GM12878 (cell line): Measurements from ENCODE around the gene ZNF792.

Experiments
- CBX5 ChIP-seq: sonication (generic); IDR thresholded peaks from 2 replicates; pipeline ENCODE4 v1.6.1; 2016; ENCODE audit warnings: low read depth, moderate library complexity, mild to moderate bottlenecking, inconsistent platforms
- CHD2 ChIP-seq: IDR thresholded peaks from 2 replicates; pipeline ENCODE4 v1.6.1; 2011; ENCODE audit warnings: low read depth, low read length, improper control_type of control experiment, borderline replicate concordance
- CREB1 ChIP-seq: IDR thresholded peaks from 2 replicates; pipeline ENCODE4 v1.6.1; 2012; ENCODE audit warnings: low read depth, mild to moderate bottlenecking, inconsistent platforms
- CREM ChIP-seq: IDR thresholded peaks from 2 replicates; pipeline ENCODE4 v1.6.1; 2014; ENCODE audit warnings: antibody characterized with exemption, low read depth
- EP300 ChIP-seq, 2 experiments: fragments of 150-350 bp in 1 of 2; IDR thresholded peaks; 2 replicates each; pipeline ENCODE4 v1.6.1; 2011 to 2012; ENCODE audit warnings: low read depth in 2 of 2, low read length in 2 of 2, borderline replicate concordance in 1 of 2, improper control_type of control experiment in 1 of 2, inconsistent platforms in 1 of 2; ENCODE audit not compliant: control insufficient read depth in 1 of 2
- NBN ChIP-seq: fragments of 450-650 bp; IDR thresholded peaks from 2 replicates; pipeline ENCODE4 v1.6.1; 2016
- POLR2A ChIP-seq: IDR thresholded peaks from 2 replicates; pipeline ENCODE4 v1.6.1; 2011; ENCODE audit warnings: low read depth, mild to moderate bottlenecking, low read length
- POLR2AphosphoS5 ChIP-seq: IDR thresholded peaks from 2 replicates; pipeline ENCODE4 v1.6.1; 2011; ENCODE audit warnings: mild to moderate bottlenecking, low read length, inconsistent platforms
- RUNX3 ChIP-seq: IDR thresholded peaks from 2 replicates; pipeline ENCODE4 v1.6.1; 2012; ENCODE audit warnings: low read length, inconsistent platforms
- SP1 ChIP-seq: IDR thresholded peaks from one replicate; pipeline ENCODE4 v1.6.1; 2011; ENCODE audit warnings: low read depth, low read length
- TAF1 ChIP-seq: IDR thresholded peaks from 2 replicates; pipeline ENCODE4 v1.6.1; 2011; ENCODE audit warnings: mild to moderate bottlenecking, low read depth, low read length, borderline replicate concordance
- ZNF207 ChIP-seq: fragments of 450-650 bp; IDR thresholded peaks from 2 replicates; pipeline ENCODE4 v1.6.1; 2014; ENCODE audit warnings: antibody characterized with exemption, mild to moderate bottlenecking, borderline replicate concordance
- ZNF274 ChIP-seq: IDR thresholded peaks from one replicate; pipeline ENCODE4 v1.8.0; 2011; ENCODE audit not compliant: insufficient read length, insufficient read depth
- TF ChIP-seq, protein P1 (sequence below), 3 experiments: IDR thresholded peaks in 2 of 3; conservative IDR thresholded peaks in 1 of 3; 2 replicates each; pipeline ENCODE4 v1.5.1; 2011; ENCODE audit warnings: low read depth in 3 of 3, low read length in 3 of 3, mild to moderate bottlenecking in 3 of 3, control low read depth in 2 of 3, moderate library complexity in 2 of 3, inconsistent platforms in 1 of 3, mixed read lengths in 1 of 3; ENCODE audit not compliant: control insufficient read depth in 2 of 3, insufficient read depth in 1 of 3; ENCODE audit errors: extremely low read depth in 1 of 3

DNA sequence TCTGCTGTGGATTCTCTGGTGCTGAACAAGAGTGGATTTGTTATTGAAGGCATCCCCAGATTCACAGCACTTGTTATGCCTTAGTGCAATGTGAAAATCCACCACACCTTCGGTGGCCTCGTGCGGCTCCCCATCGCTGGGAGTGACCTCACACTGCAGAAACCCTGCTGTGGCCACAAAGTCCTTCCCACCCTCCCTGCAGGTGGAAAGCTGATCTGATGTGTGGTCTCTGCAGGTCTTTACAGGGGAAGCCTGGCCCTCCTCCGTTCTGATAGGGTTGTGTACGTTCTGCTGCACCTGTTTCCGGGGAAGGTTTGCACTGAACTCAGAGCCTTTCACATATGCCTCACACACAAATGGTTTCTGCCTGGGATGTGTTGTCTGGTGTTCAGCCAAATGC is 5.0 kb downstream of the ZNF792 start:
- TF ChIP-seq, protein P1, sequence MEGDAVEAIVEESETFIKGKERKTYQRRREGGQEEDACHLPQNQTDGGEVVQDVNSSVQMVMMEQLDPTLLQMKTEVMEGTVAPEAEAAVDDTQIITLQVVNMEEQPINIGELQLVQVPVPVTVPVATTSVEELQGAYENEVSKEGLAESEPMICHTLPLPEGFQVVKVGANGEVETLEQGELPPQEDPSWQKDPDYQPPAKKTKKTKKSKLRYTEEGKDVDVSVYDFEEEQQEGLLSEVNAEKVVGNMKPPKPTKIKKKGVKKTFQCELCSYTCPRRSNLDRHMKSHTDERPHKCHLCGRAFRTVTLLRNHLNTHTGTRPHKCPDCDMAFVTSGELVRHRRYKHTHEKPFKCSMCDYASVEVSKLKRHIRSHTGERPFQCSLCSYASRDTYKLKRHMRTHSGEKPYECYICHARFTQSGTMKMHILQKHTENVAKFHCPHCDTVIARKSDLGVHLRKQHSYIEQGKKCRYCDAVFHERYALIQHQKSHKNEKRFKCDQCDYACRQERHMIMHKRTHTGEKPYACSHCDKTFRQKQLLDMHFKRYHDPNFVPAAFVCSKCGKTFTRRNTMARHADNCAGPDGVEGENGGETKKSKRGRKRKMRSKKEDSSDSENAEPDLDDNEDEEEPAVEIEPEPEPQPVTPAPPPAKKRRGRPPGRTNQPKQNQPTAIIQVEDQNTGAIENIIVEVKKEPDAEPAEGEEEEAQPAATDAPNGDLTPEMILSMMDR (IDR thresholded peaks at IDR 0.05 in 2 of 3, conservative IDR thresholded peaks at IDR 0.05 in 1 of 3; ENCODE audit: control insufficient read depth in 2 of 3, extremely low read depth in 1 of 3, insufficient read depth in 1 of 3, low read depth in 3 of 3, low read length in 3 of 3) = no peak
- TF ChIP-seq CREB1 (no peak), ZNF207 (no peak), EP300 (IDR thresholded peaks at IDR 0.05; ENCODE audit: borderline replicate concordance in 1 of 2, control insufficient read depth in 1 of 2, low read depth in 2 of 2, low read length in 2 of 2) (no peak), ZNF274 (no peak), CBX5 (no peak), POLR2A (no peak), TAF1 (no peak), RUNX3 (no peak), SP1 (no peak), POLR2AphosphoS5 (no peak), CREM (no peak), CHD2 (no peak), NBN (no peak)
